Osteoblast (primary cell): ENCODE data around the gene VAMP7. TPM values are rescaled to one million over a fixed set of nuclear protein-coding genes. Genes with fewer than 3 reads are reported as not detected.

Experiments
- DNase-seq: peaks from one replicate; pipeline ENCODE4 v3.0.0; 2011; ENCODE audit warnings: low spot score, mixed read lengths; ENCODE audit not compliant: insufficient read length; ENCODE audit errors: missing footprints
- H2AFZ ChIP-seq: 2 replicates; pipeline ENCODE4 v1.6.0; 2011; ENCODE audit warnings: mild to moderate bottlenecking, low read length
- H3K27ac ChIP-seq: 2 replicates; pipeline ENCODE4 v1.5.1; 2011; ENCODE audit warnings: mild to moderate bottlenecking, low read depth, low read length, moderate library complexity
- H3K27me3 ChIP-seq: 2 replicates; pipeline ENCODE4 v1.6.0; 2012; ENCODE audit warnings: mild to moderate bottlenecking, control low read depth, inconsistent platforms, low read length, moderate library complexity; ENCODE audit not compliant: insufficient read depth
- H3K36me3 ChIP-seq: 2 replicates; pipeline ENCODE4 v1.5.1; 2011; ENCODE audit warnings: mild to moderate bottlenecking, low read length, control low read depth, moderate library complexity; ENCODE audit not compliant: insufficient read depth
- H3K4me1 ChIP-seq: 2 replicates; pipeline ENCODE4 v1.5.1; 2011; ENCODE audit warnings: mild to moderate bottlenecking, low read length, control low read depth, moderate library complexity; ENCODE audit not compliant: insufficient read depth
- H3K4me2 ChIP-seq: 2 replicates; pipeline ENCODE4 v1.6.0; 2011; ENCODE audit warnings: mild to moderate bottlenecking, low read length; ENCODE audit not compliant: insufficient read depth
- H3K4me3 ChIP-seq: fragments of 200-600 bp; sonication (generic); 3 replicates; pipeline ENCODE4 v1.5.1; 2012; ENCODE audit warnings: mild to moderate bottlenecking, low read length, inconsistent platforms; ENCODE audit not compliant: insufficient read depth
- H3K79me2 ChIP-seq: 2 replicates; pipeline ENCODE4 v1.6.0; 2012; ENCODE audit warnings: mild to moderate bottlenecking, low read length, control low read depth, inconsistent platforms; ENCODE audit not compliant: insufficient read depth
- H3K9me3 ChIP-seq: 2 replicates; pipeline ENCODE4 v1.5.1; 2011; ENCODE audit warnings: low read depth, low read length, control low read depth
- H4K20me1 ChIP-seq: 2 replicates; pipeline ENCODE4 v1.6.0; 2012; ENCODE audit warnings: mild to moderate bottlenecking, low read length, control low read depth; ENCODE audit not compliant: insufficient read depth
- total RNA-seq: library from RNA; depleted of rRNA; stranded (reverse); fragments of >200 nt; gene quantifications from 2 replicates; pipeline ENCODE4 v1.2.3, GENCODE V29; 2012
- TF ChIP-seq, protein P1 (sequence below): IDR thresholded peaks from 2 replicates; pipeline ENCODE4 v1.5.1; 2011; ENCODE audit warnings: mild to moderate bottlenecking, low read depth, low read length, moderate library complexity; ENCODE audit errors: extremely low read depth

Gene VAMP7
- total RNA-seq, 1 donor, result 49.9 TPM

DNA sequence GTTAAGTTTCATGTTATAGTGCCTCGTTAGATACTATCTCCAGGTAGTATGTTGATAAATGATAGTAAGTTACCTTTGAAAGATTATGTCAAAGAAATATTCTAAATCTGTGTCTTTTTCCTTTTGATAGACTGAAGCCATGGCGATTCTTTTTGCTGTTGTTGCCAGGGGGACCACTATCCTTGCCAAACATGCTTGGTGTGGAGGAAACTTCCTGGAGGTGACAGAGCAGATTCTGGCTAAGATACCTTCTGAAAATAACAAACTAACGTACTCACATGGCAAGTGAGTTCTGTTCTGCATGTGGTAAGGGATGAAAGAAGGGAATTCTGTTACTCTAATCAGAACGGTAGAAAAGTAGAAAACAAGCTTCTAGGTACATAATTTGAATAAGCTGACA is 8.2 kb downstream of the VAMP7 start:
- no peaks in the 10 kb centered on the region for H3K9me3 ChIP-seq
- no peaks in the 10 kb centered on the region for H4K20me1 ChIP-seq
- peaks cover 28% of the 10 kb centered on the region for H3K79me2 ChIP-seq
- DNase-seq, result no peak
- H3K4me2 ChIP-seq, result no peak overlapping the region
- no peaks in the 10 kb centered on the region for H3K36me3 ChIP-seq
- H3K27me3 ChIP-seq, result no peaks in the 10 kb centered on the region
- H2AFZ ChIP-seq, result no peak overlapping the region
- H3K4me3 ChIP-seq, result no peak overlapping the region
- no peak overlapping the region for H3K27ac ChIP-seq
- TF ChIP-seq, protein P1, sequence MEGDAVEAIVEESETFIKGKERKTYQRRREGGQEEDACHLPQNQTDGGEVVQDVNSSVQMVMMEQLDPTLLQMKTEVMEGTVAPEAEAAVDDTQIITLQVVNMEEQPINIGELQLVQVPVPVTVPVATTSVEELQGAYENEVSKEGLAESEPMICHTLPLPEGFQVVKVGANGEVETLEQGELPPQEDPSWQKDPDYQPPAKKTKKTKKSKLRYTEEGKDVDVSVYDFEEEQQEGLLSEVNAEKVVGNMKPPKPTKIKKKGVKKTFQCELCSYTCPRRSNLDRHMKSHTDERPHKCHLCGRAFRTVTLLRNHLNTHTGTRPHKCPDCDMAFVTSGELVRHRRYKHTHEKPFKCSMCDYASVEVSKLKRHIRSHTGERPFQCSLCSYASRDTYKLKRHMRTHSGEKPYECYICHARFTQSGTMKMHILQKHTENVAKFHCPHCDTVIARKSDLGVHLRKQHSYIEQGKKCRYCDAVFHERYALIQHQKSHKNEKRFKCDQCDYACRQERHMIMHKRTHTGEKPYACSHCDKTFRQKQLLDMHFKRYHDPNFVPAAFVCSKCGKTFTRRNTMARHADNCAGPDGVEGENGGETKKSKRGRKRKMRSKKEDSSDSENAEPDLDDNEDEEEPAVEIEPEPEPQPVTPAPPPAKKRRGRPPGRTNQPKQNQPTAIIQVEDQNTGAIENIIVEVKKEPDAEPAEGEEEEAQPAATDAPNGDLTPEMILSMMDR, result no peak
- peaks cover 4% of the 10 kb centered on the region for H3K4me1 ChIP-seq

DNA sequence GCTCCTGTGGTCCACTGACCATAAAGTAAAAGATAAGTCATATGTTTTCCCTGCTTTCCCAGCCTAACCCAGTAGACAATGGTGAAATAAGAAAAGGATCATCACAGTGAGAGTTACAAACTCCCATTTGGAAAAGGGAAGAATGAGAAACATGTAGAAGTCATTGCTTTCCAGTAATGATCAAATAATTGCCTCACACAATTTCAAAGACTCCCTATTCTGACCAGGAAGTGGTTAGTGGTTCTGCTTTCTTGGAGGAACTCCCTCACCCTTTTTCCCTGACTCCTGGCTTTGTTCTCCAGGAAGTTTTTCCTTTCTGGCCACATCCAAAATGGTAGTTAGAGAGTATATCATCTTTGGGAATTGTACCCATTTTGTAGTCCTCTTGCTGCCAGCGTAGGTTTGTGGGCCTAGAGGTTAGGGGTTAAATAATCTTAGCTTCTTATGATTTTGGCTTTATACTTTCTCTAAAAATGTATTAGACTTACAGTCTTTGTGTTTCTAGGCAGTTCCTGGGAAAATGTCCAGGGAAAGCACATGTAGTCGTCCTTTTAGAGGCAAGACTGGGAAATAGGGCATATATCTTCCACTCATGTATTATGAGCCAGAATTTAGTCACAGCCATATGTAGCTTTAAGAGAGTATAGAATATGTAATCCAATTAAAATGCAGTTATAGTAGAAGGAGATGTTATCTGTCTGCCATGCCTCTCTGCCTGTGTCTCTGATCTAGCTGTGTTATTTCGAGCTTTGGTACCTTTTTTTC is 10.5 kb downstream of the VAMP7 start:
- Histone ChIP-seq H3K4me2 (no peak overlapping the region), H2AFZ (no peak overlapping the region), H3K27me3 (no peaks in the 10 kb centered on the region), H3K9me3 (no peaks in the 10 kb centered on the region), H3K27ac (no peak overlapping the region), H3K79me2 (peaks cover 10% of the 10 kb centered on the region), H3K36me3 (peaks cover 3% of the 10 kb centered on the region), H4K20me1 (no peaks in the 10 kb centered on the region), H3K4me3 (no peak overlapping the region), H3K4me1 (peaks cover 4% of the 10 kb centered on the region)
- TF ChIP-seq, protein P1, result no peak
- no peak for DNase-seq

- H3K9me3 ChIP-seq, result no peaks in the 10 kb centered on the region
- no peak overlapping the region for H3K27ac ChIP-seq
- TF ChIP-seq, protein P1, result no peak
- H3K4me2 ChIP-seq, result no peak overlapping the region
- no peak for DNase-seq
- H3K4me3 ChIP-seq, result no peak overlapping the region
- H2AFZ ChIP-seq, result no peak overlapping the region
- peaks cover 6% of the 10 kb centered on the region for H3K79me2 ChIP-seq
- no peaks in the 10 kb centered on the region for H3K27me3 ChIP-seq
- H3K4me1 ChIP-seq, result no peaks in the 10 kb centered on the region
- no peaks in the 10 kb centered on the region for H4K20me1 ChIP-seq
- H3K36me3 ChIP-seq, result peaks cover 3% of the 10 kb centered on the region
These were observed 12.4 kb downstream of the VAMP7 start for GRCh38 chrX:155893521-155893920.

DNA sequence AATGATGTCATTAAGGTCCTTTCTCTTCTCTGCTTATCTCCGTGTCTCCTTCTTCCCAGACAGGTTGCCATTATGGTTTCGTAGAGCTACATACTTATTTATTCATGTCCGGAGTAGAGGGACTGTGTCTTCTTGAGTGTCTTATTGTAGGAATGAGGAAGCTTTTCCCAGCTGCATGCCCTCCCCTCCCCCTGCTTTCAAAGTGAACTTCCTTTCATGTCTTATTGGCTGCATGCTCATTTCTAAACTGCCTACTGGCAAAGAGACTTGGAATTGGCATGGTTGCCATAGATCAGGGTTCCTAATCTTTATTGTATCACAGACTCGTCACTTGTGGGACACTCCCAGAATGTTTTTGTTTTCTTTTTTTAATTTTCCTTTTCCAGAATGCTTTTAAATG is 15.4 kb downstream of the VAMP7 start:
- no peaks in the 10 kb centered on the region for H3K4me1 ChIP-seq
- H3K79me2 ChIP-seq, result peaks cover 3% of the 10 kb centered on the region
- no peak overlapping the region for H3K4me3 ChIP-seq
- no peak overlapping the region for H2AFZ ChIP-seq
- no peaks in the 10 kb centered on the region for H3K9me3 ChIP-seq
- H4K20me1 ChIP-seq, result no peaks in the 10 kb centered on the region
- no peak overlapping the region for H3K4me2 ChIP-seq
- no peak for DNase-seq
- H3K27me3 ChIP-seq, result no peaks in the 10 kb centered on the region
- H3K27ac ChIP-seq, result no peak overlapping the region
- H3K36me3 ChIP-seq, result peaks cover 3% of the 10 kb centered on the region
- TF ChIP-seq, protein P1, result no peak
